ENCODE results near the gene BPHL. TPM values are rescaled to one million over a fixed set of nuclear protein-coding genes. Genes with fewer than 3 reads are reported as not detected.

The BPHL gene
- total RNA-seq, 1 experiment from 2014 or later, result 31.3 TPM

DNA sequence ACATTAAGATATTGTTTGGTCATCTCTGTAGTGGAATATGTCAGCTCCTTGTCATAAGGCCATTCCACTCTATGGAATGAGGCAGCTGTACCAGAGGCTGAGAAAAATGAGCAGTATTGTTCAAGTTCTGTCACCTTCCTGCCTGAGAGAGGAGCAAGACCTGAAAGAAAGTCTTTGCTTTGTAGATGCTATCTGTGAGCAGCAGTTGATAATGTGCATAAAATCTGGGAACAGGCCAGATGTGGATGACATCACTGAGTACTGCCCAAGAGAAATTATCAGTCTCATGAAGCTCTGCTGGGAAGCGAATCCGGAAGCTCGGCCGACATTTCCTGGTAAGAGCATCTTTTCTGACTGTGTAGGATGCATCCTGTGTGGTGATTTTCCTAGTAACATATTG is 33.4 kb upstream of the BPHL start:
- TF ChIP-seq SIN3A (IDR thresholded peaks at IDR 0.05; ENCODE audit: low read depth) (no peak), ELF1 (IDR thresholded peaks at IDR 0.05; ENCODE audit: borderline replicate concordance, low read depth) (no peak), FOSL1 (IDR thresholded peaks at IDR 0.05; ENCODE audit: low read depth) (no peak), CBX3 (IDR thresholded peaks at IDR 0.05; ENCODE audit: low read depth) (no peak), POLR2AphosphoS5 (IDR thresholded peaks at IDR 0.05; ENCODE audit: low read depth, low read length) (no peak), YY1 (IDR thresholded peaks at IDR 0.05; ENCODE audit: extremely low read depth, insufficient replicate concordance, low read depth, low read length) (no peak), EZH2 (IDR thresholded peaks at IDR 0.05) (no peak), REST (IDR thresholded peaks at IDR 0.05; ENCODE audit: low read depth) (no peak), EZH2phosphoT487 (IDR thresholded peaks at IDR 0.05; ENCODE audit: borderline replicate concordance) (no peak), POLR2A (IDR thresholded peaks at IDR 0.05; ENCODE audit: borderline replicate concordance, extremely low read depth, insufficient read depth, insufficient read length) (no peak), SRF (IDR thresholded peaks at IDR 0.05; ENCODE audit: low read depth) (no peak), RAD21 (IDR thresholded peaks at IDR 0.05; ENCODE audit: low read depth) (no peak), SP1 (IDR thresholded peaks at IDR 0.05; ENCODE audit: low read depth) (no peak)
- H3K9me3 ChIP-seq (ENCODE audit: control insufficient read depth in 1 of 2, insufficient read depth in 1 of 2, low read depth in 1 of 2, low read length in 2 of 2), result peaks cover 24 to 30% of the 10 kb centered on the region in 2 experiments
- no peaks in the 10 kb centered on the region for H3K4me1 ChIP-seq (ENCODE audit: control insufficient read depth in 1 of 2, insufficient read depth in 2 of 2, low read length in 2 of 2)
- H3K79me2 ChIP-seq (ENCODE audit: insufficient read depth, low read length), result peaks cover 5% of the 10 kb centered on the region; the same call in 1 of the 2 replicates
- H3K9ac ChIP-seq (ENCODE audit: low read length), result no peak overlapping the region
- no peaks in the 10 kb centered on the region for H4K20me1 ChIP-seq (ENCODE audit: insufficient read depth)
- intact Hi-C loops (cut with micrococcal nuclease), result no loop called here
- no TSS peak for BruUV-seq (replicated peaks)
- ChIA-PET CTCF (no interaction called here), RAD21 (ENCODE audit: low non-redundant PET in 1 of 2, low total read pairs in 2 of 2, uncharacterized antibody in 2 of 2, unreplicated experiment in 2 of 2) (no interaction called here), POLR2A (no interaction called here)
- no peaks in the 10 kb centered on the region for H3K27me3 ChIP-seq (ENCODE audit: insufficient read depth, low read length)
- no peak for ATAC-seq
- H3K4me2 ChIP-seq (ENCODE audit: low read length), result no peak overlapping the region
- H3K4me3 ChIP-seq (replicated peaks in 1 of 2; ENCODE audit: low read depth in 1 of 2, low read length in 2 of 2), result no peak overlapping the region
- no peak for DNase-seq (ENCODE audit: low read depth, low spot score)
- H3K27ac ChIP-seq (ENCODE audit: low read depth, low read length), result no peak overlapping the region
- no peaks in the 10 kb centered on the region for H3K9me2 ChIP-seq (ENCODE audit: insufficient read depth)
- H3K36me3 ChIP-seq (ENCODE audit: control insufficient read depth in 1 of 2, insufficient read depth in 2 of 2, low read length in 2 of 2), result peaks cover 45 to 93% of the 10 kb centered on the region in 2 experiments
- no peak overlapping the region for H2AFZ ChIP-seq (ENCODE audit: low read depth, low read length, poor library complexity, severe bottlenecking)

Data from HCT116 (cell line).